DMS79 (cell line): ENCODE data around the gene RPGR.

ENCODE experiments used
- DNase-seq: peaks from one replicate; lab custom pipeline; 2025; lab: John Stamatoyannopoulos, UW

Gene RPGR

GRCh38 chrX:38256019-38256418 is 71.3 kb downstream of the RPGR start:
- DNase-seq: no peak

GRCh38 chrX:38249965-38250364 is 77.3 kb downstream of the RPGR start:
- DNase-seq: no peak

GRCh38 chrX:38247051-38247450 is 80.3 kb downstream of the RPGR start:
- DNase-seq: no peak

DNA sequence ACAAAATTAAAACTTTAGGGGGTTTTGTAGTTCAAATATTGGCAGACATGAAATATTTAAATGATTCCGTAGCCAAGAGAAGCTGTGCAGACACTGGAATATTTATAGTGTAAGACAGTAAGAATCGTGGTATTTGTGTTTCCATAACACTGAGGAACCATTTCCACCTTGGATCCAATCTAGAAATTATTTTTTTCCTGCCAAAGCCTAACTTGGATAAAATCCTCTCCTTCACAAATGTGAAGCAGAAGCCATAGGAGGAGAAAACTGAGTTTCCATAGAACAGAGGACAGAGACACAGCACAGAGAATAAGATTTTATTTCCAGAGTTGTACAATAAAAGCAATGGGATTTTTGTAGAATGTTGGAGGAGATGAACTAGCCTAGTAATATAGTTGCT is 86.8 kb downstream of the RPGR start:
- DNase-seq: no peak

- DNase-seq: no peak
Measured at GRCh38 chrX:38236901-38237615, 90.3 kb downstream of the RPGR start.

DNA sequence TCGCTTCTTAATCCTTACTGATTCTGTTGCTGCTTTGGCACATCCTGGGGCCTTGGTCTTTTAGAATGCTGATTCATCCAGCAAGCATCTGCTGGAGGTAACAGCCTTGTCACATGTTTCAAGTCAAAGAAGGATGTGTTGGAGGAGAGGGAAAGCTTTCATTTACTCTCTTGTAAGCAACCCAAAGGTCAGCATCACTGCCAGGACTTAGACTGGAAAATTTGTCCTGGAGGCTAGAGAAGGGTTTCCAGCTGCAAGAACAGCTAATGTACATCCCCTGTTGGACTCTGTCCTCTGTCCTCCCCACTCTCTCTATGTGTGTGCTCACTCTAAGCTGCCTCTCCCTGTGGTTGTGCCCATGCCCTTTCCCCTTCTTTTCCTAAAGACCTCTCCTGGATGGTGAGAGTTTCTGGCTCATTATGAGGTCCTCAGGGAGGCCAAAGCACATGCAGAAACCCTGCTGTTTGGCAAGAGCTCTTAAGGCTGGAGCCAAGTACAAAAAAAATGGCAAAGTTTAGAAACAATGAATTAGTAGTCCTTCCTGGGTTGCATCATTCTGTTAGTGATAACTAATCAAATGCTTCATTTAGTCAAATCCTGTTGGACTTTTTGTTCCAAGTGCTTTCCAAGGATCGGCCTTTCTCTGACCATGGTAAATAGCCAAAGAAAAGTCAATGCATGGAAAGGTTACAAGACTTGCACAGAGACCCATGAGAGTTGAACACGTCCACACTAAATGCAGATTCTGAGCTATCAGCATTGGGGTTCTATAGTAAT is 93.2 kb downstream of the RPGR start:
- DNase-seq: no peak

DNA sequence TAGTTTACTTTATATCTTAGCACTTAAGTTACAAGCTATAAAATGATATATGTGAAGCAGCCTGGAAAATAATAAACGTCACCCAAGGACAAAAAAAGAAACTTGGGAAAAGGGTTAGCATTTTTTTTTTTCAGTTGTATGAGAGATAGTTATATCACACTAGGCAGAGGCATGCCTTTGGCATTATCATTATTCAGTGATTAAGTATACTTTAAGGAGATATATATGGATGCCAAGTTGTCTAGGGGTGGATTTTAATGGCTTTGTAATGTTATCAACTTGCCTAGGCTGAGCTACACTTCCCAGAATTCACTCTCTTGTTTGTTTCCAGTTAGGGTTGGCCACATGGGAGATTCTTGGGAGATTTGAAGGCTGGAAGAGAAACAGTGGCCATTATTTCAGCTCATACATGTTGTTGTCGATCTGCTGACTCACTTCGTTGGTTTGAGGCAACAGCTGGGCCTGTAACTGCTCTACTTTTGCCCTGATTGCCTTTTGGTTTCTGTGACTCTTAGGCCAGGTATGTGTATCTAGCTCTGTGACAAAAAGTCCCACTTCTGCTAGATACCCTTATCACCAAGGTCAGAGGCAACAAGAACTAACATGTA is 95.1 kb downstream of the RPGR start:
- no peak for DNase-seq

- no peak for DNase-seq
Measured at GRCh38 chrX:38225093-38225492, 102.2 kb downstream of the RPGR start.

DNA sequence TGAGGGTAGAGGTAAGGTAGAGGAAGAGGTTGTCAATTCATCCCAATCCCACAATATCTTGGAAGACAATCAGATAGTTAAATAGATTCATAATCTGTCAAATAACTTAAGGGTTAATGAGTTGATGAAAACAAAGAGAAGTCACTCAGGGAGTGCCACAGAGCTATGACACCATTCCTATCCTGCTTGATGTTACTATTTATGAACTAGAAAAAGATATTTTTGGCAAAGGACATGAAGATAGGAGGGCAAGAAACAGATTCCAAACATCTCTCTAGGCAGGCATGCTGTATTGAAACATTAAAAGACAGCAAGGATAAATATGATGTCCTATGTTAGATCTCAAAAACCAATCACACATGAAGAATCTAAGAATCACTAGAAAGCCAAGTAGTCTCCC is 103.1 kb downstream of the RPGR start:
- DNase-seq: no peak

DNA sequence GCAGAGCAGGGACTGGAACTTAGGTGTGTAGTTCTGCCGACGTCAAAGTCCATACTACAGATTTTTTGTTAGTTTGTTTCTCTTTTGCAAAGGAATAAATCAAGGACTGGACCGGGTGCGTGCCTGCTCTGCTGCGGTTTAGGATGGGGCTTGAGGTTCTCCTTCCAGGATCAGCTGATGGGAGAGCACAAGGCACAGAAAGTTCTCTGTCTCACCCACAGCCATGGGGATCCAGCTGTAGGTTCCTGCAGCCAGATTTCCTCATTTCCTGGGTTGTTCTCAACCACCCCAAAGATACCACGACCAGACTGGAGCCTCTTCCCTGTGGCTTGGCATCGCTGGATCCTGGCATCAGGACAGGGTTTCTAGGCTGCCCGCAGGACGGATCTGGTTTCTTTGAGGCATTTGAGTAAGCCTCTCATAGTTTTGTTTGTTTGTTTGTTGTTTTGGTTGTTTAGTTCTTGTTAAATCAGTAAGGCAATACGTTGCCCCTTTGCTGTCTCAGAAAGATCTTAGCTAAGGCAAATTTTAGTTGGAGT is 105.8 kb downstream of the RPGR start:
- no peak for DNase-seq

GRCh38 chrX:38220415-38221390 is 106.6 kb downstream of the RPGR start, which contains the start of gene SRPX:
Gene SRPX (minus strand): TSS chrX:38220871. CDS start chrX:38220792, 79 bp downstream.
- no peak for DNase-seq

DNA sequence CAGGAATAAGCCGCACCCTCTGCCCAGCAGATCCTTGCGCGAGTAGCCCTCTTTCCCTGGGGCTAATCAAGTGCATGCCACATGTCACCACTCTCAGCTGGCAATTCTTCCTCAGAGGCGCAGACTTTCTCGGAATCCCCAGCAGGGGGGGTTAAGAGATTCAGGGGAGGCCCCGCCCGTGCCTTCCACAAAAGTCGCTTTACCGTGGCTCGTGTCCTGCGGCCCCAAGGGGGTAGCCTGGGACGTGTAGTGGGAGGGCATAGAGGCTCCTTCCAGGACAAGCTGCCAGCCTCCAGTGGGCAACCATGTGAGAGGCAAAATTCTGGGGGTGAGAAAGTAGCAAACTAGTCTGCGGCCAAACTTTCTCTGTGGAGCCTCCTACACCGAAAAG is 107.3 kb downstream of the RPGR start:
- no peak for DNase-seq
